Frontal cortex (tissue), 4 donors: ENCODE measurements around the gene PDGFD. TPM values are rescaled to one million over a fixed set of nuclear protein-coding genes. Genes with fewer than 3 reads are reported as not detected.

ENCODE experiments used
- DNase-seq, 2 donors: peaks; one replicate each; pipeline ENCODE4 v3.0.0; 2012; ENCODE audit warnings: low spot score in 2 of 2
- FAIRE-seq: peaks from 2 replicates; lab custom pipeline; 2012; peaks lifted over from hg19 to GRCh38; lab: Jason Lieb, UNC
- total RNA-seq: library from RNA; depleted of rRNA; stranded (reverse); fragments of >200 nt; gene quantifications from one replicate; pipeline ENCODE4 v1.2.3, GENCODE V29; 2014
- donor health status: control.
- donor health status: control.
- donor health status: control.

Gene PDGFD
- total RNA-seq, 1 donor from 2014 or later, result 7.3 TPM

GRCh38 chr11:103871923-103872551 is 291.9 kb downstream of the PDGFD start:
- DNase-seq, result no peak
- FAIRE-seq, result no peak

- DNase-seq, result no peak
- FAIRE-seq, result no peak
Observed at GRCh38 chr11:103870821-103871309, 293.1 kb downstream of the PDGFD start.

- no peak for FAIRE-seq
Observed at GRCh38 chr11:103867481-103867880, 296.5 kb downstream of the PDGFD start.

GRCh38 chr11:103863497-103863896 is 300.4 kb downstream of the PDGFD start:
- DNase-seq (no peak), FAIRE-seq (no peak)

More at GRCh38 chr11:103867481-103867880, 296.5 kb downstream of the PDGFD start:
- DNase-seq, result no peak

- DNase-seq (no peak), FAIRE-seq (no peak)
Observed at GRCh38 chr11:103862802-103863174, 301.2 kb downstream of the PDGFD start.

- FAIRE-seq, result no peak
- no peak for DNase-seq
Observed at GRCh38 chr11:103862094-103862801, 301.7 kb downstream of the PDGFD start.

Other genes starting within 250 kb of the PDGFD start
- not detected for gene DDI1, start 127.5 kb downstream of the PDGFD start, total RNA-seq